CD4-positive, CD25-positive, alpha-beta regulatory T cell (primary cell): ENCODE results near the gene HIVEP3. TPM values are rescaled to one million over a fixed set of nuclear protein-coding genes. Genes with fewer than 3 reads are reported as not detected.
A peak's percentile ranks its signal among the peaks of the same experiment; 100 is the strongest.

Experiments used
- ATAC-seq, 2 donors: fragments of 150-1000 bp; cut with Tn5 transposase; one replicate each; pipeline ENCODE4 v1.10.0; 2021; ENCODE audit warnings: low read depth in 2 of 2, moderate number of reproducible peaks in 2 of 2, moderate library complexity in 1 of 2
- DNase-seq, 3 donors: peaks; one replicate each; pipeline versions ENCODE4 v3.0.0 to v3.0.0-alpha.2; 2012 to 2022; ENCODE audit warnings: mixed read lengths in 1 of 3
- H3K27ac ChIP-seq: one replicate; pipeline ENCODE4 v1.7.0; 2013; ENCODE audit warnings: mild to moderate bottlenecking, low read length; ENCODE audit not compliant: insufficient read depth, poor library complexity, severe bottlenecking
- H3K27me3 ChIP-seq: one replicate; pipeline ENCODE4 v1.7.0; 2013; ENCODE audit warnings: low read length; ENCODE audit not compliant: control insufficient read depth, insufficient read depth
- H3K36me3 ChIP-seq: one replicate; pipeline ENCODE4 v1.7.0; 2013; ENCODE audit warnings: mild to moderate bottlenecking, low read length, moderate library complexity; ENCODE audit not compliant: control insufficient read depth, insufficient read depth
- H3K4me1 ChIP-seq: 2 replicates; pipeline ENCODE4 v1.7.0; 2013; ENCODE audit warnings: mild to moderate bottlenecking, low read length; ENCODE audit not compliant: insufficient read depth, control insufficient read depth, poor library complexity, severe bottlenecking
- H3K4me3 ChIP-seq: one replicate; pipeline ENCODE4 v1.7.0; 2013; ENCODE audit warnings: low read depth, mild to moderate bottlenecking, low read length, moderate library complexity
- H3K9me3 ChIP-seq, 2 experiments: 1 replicate in 1 of 2; 2 replicates in 1 of 2; pipeline ENCODE4 v1.7.0; 2013; ENCODE audit warnings: low read length in 2 of 2, mild to moderate bottlenecking in 1 of 2, moderate library complexity in 1 of 2; ENCODE audit not compliant: control insufficient read depth in 2 of 2
- H3K27ac Mint-ChIP-seq, 3 donors: one replicate each; pipeline ENCODE4 v1.8.0; 2020 to 2022; ENCODE audit warnings: mild to moderate bottlenecking in 3 of 3, mixed read lengths in 3 of 3, moderate library complexity in 2 of 3
- H3K27me3 Mint-ChIP-seq: one replicate; pipeline ENCODE4 v1.8.0; 2022; ENCODE audit warnings: mild to moderate bottlenecking, mixed read lengths
- H3K36me3 Mint-ChIP-seq: one replicate; pipeline ENCODE4 v1.8.0; 2020; ENCODE audit warnings: mixed read lengths
- H3K4me1 Mint-ChIP-seq, 4 donors: one replicate each; pipeline ENCODE4 v1.8.0; 2020 to 2022; ENCODE audit warnings: mixed read lengths in 4 of 4, mild to moderate bottlenecking in 1 of 4
- H3K4me3 Mint-ChIP-seq, 4 donors: one replicate each; pipeline ENCODE4 v1.8.0; 2020 to 2022; ENCODE audit warnings: mild to moderate bottlenecking in 4 of 4, mixed read lengths in 4 of 4, moderate library complexity in 3 of 4
- H3K9me3 Mint-ChIP-seq, 7 donors: one replicate each; pipeline ENCODE4 v1.8.0; 2020 to 2022; ENCODE audit warnings: mixed read lengths in 7 of 7, mild to moderate bottlenecking in 3 of 7, moderate library complexity in 2 of 7
- polyA plus RNA-seq, 4 donors: library from polyadenylated mRNA; unstranded; fragments of 300-500 nt; fragmentation: Illumina TruSeq; gene quantifications; one replicate each; pipeline ENCODE4 v1.2.3, GENCODE V29; 2021
- total RNA-seq: library from RNA; stranded (reverse); gene quantifications from one replicate; pipeline ENCODE4 v1.2.3, GENCODE V29; 2022

HIVEP3 gene
- total and polyA plus RNA-seq, 5 donors from 2014 or later: 3.9 to 17.2 (median 7.5) TPM

DNA sequence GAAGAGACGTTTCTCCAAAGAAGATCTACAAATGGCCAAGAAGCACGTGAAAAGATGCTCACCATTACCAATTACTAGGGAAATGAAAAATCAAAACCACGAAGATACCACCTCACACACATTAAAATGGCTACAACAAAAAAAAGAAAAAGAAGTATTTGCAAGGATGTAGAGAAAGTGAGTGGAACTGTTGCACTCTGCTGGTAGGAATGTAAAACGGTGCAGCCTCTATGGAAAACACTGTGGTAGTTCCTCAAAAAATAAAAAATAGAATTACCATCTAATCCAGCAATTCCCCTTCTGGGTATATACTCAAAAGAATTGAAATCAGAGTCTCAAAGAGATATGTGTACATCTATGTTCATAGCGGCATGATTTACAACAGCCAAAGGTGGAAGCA lies 318.8 kb downstream of the HIVEP3 start:
- Mint-ChIP-seq H3K4me3 (no peak overlapping the region), H3K27me3 (no peaks in the 10 kb centered on the region), H3K27ac (no peak overlapping the region), H3K9me3 (peaks cover 0 to 5% (median 2%) of the 10 kb centered on the region in 7 donors), H3K4me1 (peaks cover 0 to 8% (median 0%) of the 10 kb centered on the region in 4 donors), H3K36me3 (peaks cover 4% of the 10 kb centered on the region)
- Histone ChIP-seq H3K4me3 (no peak overlapping the region), H3K27me3 (no peaks in the 10 kb centered on the region), H3K36me3 (no peaks in the 10 kb centered on the region), H3K9me3 (peaks cover 0 to 3% of the 10 kb centered on the region in 2 experiments), H3K27ac (no peak overlapping the region), H3K4me1 (no peaks in the 10 kb centered on the region)
- DNase-seq (no peak), ATAC-seq (no peak)

- H3K36me3 ChIP-seq: no peaks in the 10 kb centered on the region
- no peak overlapping the region for H3K27ac ChIP-seq
- H3K27me3 ChIP-seq: no peaks in the 10 kb centered on the region
- no peaks in the 10 kb centered on the region for H3K4me1 ChIP-seq
- H3K27ac Mint-ChIP-seq: peak overlapping the region in 2 of 3 donors; percentile 0 to 30
- H3K4me3 ChIP-seq: no peak overlapping the region
- peaks cover 0 to 8% (median under 1%) of the 10 kb centered on the region in 4 donors for H3K4me1 Mint-ChIP-seq
- ATAC-seq (no peak), DNase-seq (no peak)
- no peak overlapping the region for H3K4me3 Mint-ChIP-seq
- peaks cover 0 to 5% (median 2%) of the 10 kb centered on the region in 7 donors for H3K9me3 Mint-ChIP-seq
- H3K9me3 ChIP-seq: peaks cover 0 to 3% of the 10 kb centered on the region in 2 experiments
- H3K36me3 Mint-ChIP-seq: no peaks in the 10 kb centered on the region
- H3K27me3 Mint-ChIP-seq: no peaks in the 10 kb centered on the region
Observed at GRCh38 chr1:41598325-41598724, 320.4 kb downstream of the HIVEP3 start.

DNA sequence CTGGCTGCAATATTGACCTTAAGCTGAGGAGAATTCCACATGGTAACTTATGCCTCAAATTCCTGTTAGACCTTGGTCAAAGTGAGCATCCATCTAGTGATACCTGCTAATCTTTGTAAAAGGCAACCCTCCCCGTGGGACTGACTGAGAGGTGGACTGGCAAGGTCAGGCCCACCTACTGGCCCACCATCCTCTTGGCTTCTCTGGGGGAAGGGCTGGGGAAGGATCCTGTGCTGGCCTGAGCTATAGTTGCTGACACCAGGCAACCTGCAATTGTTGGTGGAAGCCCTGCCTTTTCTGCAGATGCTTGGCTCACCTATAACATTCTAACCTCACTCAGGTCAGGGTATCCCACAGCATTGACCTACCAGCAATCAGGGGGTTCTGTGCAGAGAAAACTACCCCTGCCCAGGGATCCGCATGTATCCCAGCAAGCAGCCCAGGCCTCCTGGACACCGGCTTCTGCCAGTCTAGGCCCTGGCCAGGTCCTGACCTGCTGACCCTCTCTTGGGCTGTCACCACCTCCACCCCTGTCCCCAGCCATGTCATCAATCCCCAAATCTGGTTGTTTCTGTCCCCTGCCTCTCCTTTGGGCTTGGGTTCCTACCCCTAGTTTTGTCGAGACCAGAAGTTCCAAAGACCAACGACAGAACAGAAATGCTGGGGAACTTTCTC lies 326.1 kb downstream of the HIVEP3 start:
- H3K4me1 Mint-ChIP-seq: peaks cover 0 to 4% (median 0%) of the 10 kb centered on the region in 4 donors
- no peak overlapping the region for H3K4me3 Mint-ChIP-seq
- no peaks in the 10 kb centered on the region for H3K9me3 ChIP-seq
- no peak overlapping the region for H3K4me3 ChIP-seq
- no peaks in the 10 kb centered on the region for H3K4me1 ChIP-seq
- DNase-seq (no peak), ATAC-seq (no peak)
- no peaks in the 10 kb centered on the region for H3K27me3 Mint-ChIP-seq
- H3K27ac ChIP-seq: no peak overlapping the region
- H3K36me3 Mint-ChIP-seq: peaks cover 10% of the 10 kb centered on the region
- H3K36me3 ChIP-seq: no peaks in the 10 kb centered on the region
- H3K27me3 ChIP-seq: no peaks in the 10 kb centered on the region
- H3K27ac Mint-ChIP-seq: no peak overlapping the region
- H3K9me3 Mint-ChIP-seq: peaks cover 0 to 2% (median 0%) of the 10 kb centered on the region in 7 donors

- Histone ChIP-seq H3K27ac (no peak overlapping the region), H3K27me3 (no peaks in the 10 kb centered on the region), H3K4me1 (no peaks in the 10 kb centered on the region), H3K36me3 (no peaks in the 10 kb centered on the region), H3K4me3 (no peak overlapping the region), H3K9me3 (no peaks in the 10 kb centered on the region)
- H3K4me1 Mint-ChIP-seq: peaks cover 0 to 5% (median 0%) of the 10 kb centered on the region in 4 donors
- H3K36me3 Mint-ChIP-seq: peaks cover 10% of the 10 kb centered on the region
- peaks cover 0 to 2% (median 0%) of the 10 kb centered on the region in 7 donors for H3K9me3 Mint-ChIP-seq
- H3K27ac Mint-ChIP-seq: no peak overlapping the region
- H3K27me3 Mint-ChIP-seq: no peaks in the 10 kb centered on the region
- ATAC-seq (no peak), DNase-seq (no peak)
- no peak overlapping the region for H3K4me3 Mint-ChIP-seq
Observed at GRCh38 chr1:41591891-41592290, 326.8 kb downstream of the HIVEP3 start.

- Mint-ChIP-seq H3K36me3 (peaks cover 10% of the 10 kb centered on the region), H3K27me3 (no peaks in the 10 kb centered on the region), H3K27ac (no peak overlapping the region), H3K4me3 (no peak overlapping the region), H3K9me3 (peaks cover 0 to 2% (median 0%) of the 10 kb centered on the region in 7 donors), H3K4me1 (peaks cover 0 to 10% (median 0%) of the 10 kb centered on the region in 4 donors)
- no peaks in the 10 kb centered on the region for H3K9me3 ChIP-seq
- no peak for ATAC-seq
- H3K4me1 ChIP-seq: no peaks in the 10 kb centered on the region
- H3K27me3 ChIP-seq: no peaks in the 10 kb centered on the region
- no peak overlapping the region for H3K27ac ChIP-seq
- H3K4me3 ChIP-seq: no peak overlapping the region
- no peak for DNase-seq
- H3K36me3 ChIP-seq: no peaks in the 10 kb centered on the region
Observed at GRCh38 chr1:41590331-41590730, 328.4 kb downstream of the HIVEP3 start.

- DNase-seq: no peak
- no peaks in the 10 kb centered on the region for H3K27me3 ChIP-seq
- H3K36me3 ChIP-seq: peaks cover 2% of the 10 kb centered on the region
- H3K9me3 Mint-ChIP-seq: peaks cover 0 to 2% (median 0%) of the 10 kb centered on the region in 7 donors
- no peak overlapping the region for H3K4me3 ChIP-seq
- ATAC-seq: no peak
- no peaks in the 10 kb centered on the region for H3K27me3 Mint-ChIP-seq
- H3K27ac Mint-ChIP-seq: peak overlapping the region in 1 of 3 donors; percentile 67
- no peak overlapping the region for H3K27ac ChIP-seq
- H3K4me1 ChIP-seq: no peaks in the 10 kb centered on the region
- H3K4me1 Mint-ChIP-seq: peaks cover 0 to 10% (median 0%) of the 10 kb centered on the region in 4 donors
- peaks cover 10% of the 10 kb centered on the region for H3K36me3 Mint-ChIP-seq
- H3K9me3 ChIP-seq: no peaks in the 10 kb centered on the region
- no peak overlapping the region for H3K4me3 Mint-ChIP-seq
Observed at GRCh38 chr1:41589395-41589794, 329.3 kb downstream of the HIVEP3 start.

DNA sequence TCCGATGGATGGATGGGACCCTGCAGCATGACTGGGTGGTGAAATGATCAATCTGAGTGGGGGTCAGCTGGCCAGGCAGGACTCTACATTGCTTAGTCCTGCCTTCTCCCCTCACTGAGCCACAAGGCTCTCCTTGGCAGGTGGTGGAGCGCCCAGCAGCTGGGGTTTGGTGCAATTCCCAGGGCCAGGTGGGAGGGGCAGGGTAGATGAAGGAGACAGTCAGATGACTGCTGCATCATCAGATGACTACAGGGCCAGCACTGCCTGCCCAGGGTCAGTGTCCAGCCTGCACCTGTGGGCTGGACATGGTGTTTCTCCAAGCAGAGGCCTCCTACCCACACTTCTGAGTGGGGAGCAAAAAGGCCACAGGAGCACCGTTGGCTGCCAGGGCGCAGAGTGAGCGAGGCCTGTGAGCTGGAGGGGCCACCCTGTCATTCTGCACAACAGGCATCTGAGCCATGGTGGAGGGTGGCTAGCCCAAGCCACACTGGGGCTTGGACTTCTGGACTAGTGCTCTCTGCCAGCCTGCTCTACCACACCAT lies 330.3 kb downstream of the HIVEP3 start:
- DNase-seq (no peak), ATAC-seq (no peak)
- H3K27ac Mint-ChIP-seq: no peak overlapping the region
- H3K9me3 Mint-ChIP-seq: peaks cover 0 to 2% (median 0%) of the 10 kb centered on the region in 7 donors
- peaks cover 8% of the 10 kb centered on the region for H3K36me3 ChIP-seq
- H3K4me1 ChIP-seq: no peaks in the 10 kb centered on the region
- no peak overlapping the region for H3K4me3 ChIP-seq
- H3K27me3 Mint-ChIP-seq: no peaks in the 10 kb centered on the region
- H3K9me3 ChIP-seq: no peaks in the 10 kb centered on the region
- H3K4me3 Mint-ChIP-seq: no peak overlapping the region
- H3K36me3 Mint-ChIP-seq: peaks cover 13% of the 10 kb centered on the region
- H3K4me1 Mint-ChIP-seq: peaks cover 0 to 10% (median 0%) of the 10 kb centered on the region in 4 donors
- H3K27me3 ChIP-seq: no peaks in the 10 kb centered on the region
- H3K27ac ChIP-seq: no peak overlapping the region

GRCh38 chr1:41587791-41588190 lies 330.9 kb downstream of the HIVEP3 start:
- Histone ChIP-seq H3K9me3 (no peaks in the 10 kb centered on the region), H3K27ac (no peak overlapping the region), H3K4me3 (no peak overlapping the region), H3K27me3 (no peaks in the 10 kb centered on the region), H3K36me3 (peaks cover 9% of the 10 kb centered on the region), H3K4me1 (no peaks in the 10 kb centered on the region)
- Mint-ChIP-seq H3K4me1 (peaks cover 0 to 6% (median 0%) of the 10 kb centered on the region in 4 donors), H3K9me3 (peaks cover 0 to 2% (median 0%) of the 10 kb centered on the region in 7 donors), H3K27ac (peak overlapping the region in 1 of 3 donors; percentile 75), H3K4me3 (no peak overlapping the region), H3K27me3 (no peaks in the 10 kb centered on the region), H3K36me3 (peaks cover 13% of the 10 kb centered on the region)
- DNase-seq (no peak), ATAC-seq (no peak)
